ENCODE results near the gene TP53.
"Not testable (repeated sequence)": the region's sequence is repeated elsewhere in the genome, so short reads cannot be mapped to it uniquely, and the experiment has no call there.

TP53 gene

DNA sequence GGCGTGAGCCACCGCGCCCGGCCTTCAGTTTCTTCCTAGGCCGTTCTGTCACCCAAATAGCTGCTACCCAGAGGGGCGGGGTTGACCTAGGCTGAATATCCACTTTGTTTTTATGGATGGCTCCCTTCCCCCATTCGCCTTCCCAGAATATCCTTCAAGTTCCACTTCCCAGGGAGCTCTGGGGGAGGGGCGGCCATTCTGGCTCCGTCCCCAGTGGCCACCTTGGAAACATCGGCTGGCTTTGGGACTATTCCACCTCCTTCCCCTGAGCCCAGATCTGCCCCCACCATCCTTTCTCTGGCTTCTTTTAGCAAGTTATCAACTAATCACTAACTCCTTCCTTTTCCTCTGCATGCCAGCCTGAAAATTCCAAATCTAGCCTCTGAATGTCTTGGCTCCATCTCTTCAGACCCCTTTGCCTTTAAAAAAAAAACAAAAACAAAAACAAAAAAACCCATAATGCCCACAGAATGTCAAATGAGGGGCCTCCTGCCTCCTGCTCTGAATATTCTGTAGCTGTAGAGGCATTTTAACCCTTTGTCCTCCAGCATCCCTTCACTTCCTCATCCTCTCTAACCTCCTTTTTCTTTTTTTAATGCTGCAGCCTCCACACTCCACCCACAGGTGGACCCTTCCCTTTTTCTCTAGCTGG, 30.2 kb downstream of the TP53 start:
- H3K4me1 Mint-ChIP-seq (ENCODE audit: low read depth), result no peaks in the 10 kb centered on the region
- H3K4me3 Mint-ChIP-seq, result no peak overlapping the region
- H3K36me3 Mint-ChIP-seq, result no peaks in the 10 kb centered on the region
- H3K9me3 Mint-ChIP-seq (ENCODE audit: low read depth), result no peaks in the 10 kb centered on the region
- no peaks in the 10 kb centered on the region for H3K27me3 Mint-ChIP-seq
- no peak overlapping the region for H3K27ac Mint-ChIP-seq

DNA sequence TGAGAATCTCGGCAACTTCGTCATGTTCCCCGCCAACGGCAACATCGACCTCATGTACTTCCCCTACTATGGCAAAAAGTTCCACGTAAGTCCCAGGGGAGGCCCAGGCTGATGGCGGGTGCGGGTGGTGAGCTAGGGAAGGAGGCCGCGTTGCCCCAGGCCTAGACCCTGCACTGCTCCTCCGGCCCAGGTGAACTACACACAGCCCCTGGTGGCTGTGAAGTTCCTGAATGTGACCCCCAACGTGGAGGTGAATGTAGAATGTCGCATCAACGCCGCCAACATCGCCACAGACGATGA, 31.8 kb downstream of the TP53 start:
- Mint-ChIP-seq H3K4me1 (ENCODE audit: low read depth) (peaks cover 6% of the 10 kb centered on the region), H3K36me3 (no peaks in the 10 kb centered on the region), H3K27ac (no peak overlapping the region), H3K9me3 (ENCODE audit: low read depth) (no peaks in the 10 kb centered on the region), H3K4me3 (no peak overlapping the region), H3K27me3 (no peaks in the 10 kb centered on the region)

DNA sequence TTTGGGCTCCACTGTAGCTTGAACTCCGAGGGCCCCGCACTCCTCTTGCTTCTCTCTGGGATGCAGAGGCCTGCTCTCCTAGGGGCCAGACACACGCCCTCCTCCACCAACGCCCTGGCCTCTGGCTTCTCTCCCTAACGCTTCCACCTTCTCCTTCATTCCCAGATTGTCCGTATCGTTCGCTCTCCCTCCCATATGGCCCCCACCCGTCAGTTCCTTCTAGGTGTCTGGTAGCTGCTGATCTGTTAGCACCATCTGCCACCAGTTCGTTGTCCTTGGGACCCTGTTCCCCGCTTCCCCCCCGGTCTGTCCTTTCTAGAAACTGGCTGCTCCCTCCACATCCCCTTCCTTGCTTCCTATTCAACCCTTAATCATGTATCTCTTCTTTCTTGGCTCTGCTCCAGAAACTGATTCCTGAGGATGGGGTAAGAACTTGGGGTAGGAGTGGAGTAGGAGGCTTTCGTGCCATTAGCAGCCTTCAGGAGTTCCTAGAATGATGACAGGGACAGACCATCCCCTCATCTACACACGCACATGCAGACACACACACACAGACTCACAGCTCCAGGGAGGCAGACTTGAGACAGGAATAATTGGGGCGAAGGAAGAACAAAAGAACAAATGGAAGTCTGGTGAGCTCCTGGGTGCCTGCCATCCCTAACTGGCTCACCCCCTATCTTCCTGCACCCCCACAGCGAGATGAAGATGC, 32.3 kb downstream of the TP53 start:
- no peak overlapping the region for H3K4me3 Mint-ChIP-seq
- H3K36me3 Mint-ChIP-seq, result no peaks in the 10 kb centered on the region
- no peak overlapping the region for H3K27ac Mint-ChIP-seq
- H3K4me1 Mint-ChIP-seq (ENCODE audit: low read depth), result peaks cover 11% of the 10 kb centered on the region
- no peaks in the 10 kb centered on the region for H3K9me3 Mint-ChIP-seq (ENCODE audit: low read depth)
- H3K27me3 Mint-ChIP-seq, result no peaks in the 10 kb centered on the region

DNA sequence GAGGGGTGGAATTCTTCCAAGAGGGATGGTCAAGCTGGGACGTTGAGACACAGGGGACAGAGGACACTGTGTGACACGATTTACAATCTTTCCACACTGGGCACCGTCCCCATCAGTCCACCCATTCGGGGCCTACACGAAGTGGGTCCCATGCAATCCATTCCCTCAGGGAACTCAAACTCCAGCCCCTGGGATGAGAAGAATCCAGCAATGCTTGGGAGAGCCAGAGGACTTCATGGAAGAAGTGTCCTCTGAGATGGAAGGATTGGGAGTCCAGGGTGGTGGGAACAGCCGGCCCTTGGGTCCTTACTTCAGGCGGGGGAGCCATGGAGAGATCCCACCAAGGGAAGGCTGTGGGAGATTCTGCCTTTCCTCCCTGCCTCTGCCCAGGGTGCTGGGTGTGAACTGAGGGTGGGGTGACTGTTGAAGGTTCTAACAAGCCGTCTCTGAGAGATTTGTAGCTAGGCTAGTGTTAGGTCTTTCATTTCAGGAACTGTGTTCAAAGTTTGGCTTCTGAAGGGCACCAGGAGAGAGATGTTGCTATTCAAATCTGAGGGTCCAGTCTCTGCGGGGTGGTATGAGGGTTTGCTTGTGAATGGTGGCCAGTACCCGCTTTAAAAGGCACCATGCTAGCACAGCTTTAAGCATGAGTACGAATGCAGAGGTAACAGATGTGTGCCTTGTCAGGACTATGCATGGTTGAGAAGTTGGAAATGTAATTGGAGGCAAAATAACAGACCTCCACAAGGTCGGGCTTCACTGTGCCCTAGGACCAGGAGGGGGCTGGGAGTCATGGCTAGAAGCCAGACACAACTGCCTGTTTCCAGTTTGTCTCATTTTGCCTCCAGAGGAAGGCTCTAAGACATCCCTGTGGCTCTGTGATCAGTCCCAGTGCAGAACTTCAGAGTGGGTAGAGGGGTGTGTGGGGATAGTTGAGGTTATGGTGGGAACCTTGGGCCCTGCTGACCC, 34.6 kb downstream of the TP53 start:
- Mint-ChIP-seq H3K4me1 (ENCODE audit: low read depth) (peaks cover 14% of the 10 kb centered on the region), H3K36me3 (no peaks in the 10 kb centered on the region), H3K27me3 (no peaks in the 10 kb centered on the region), H3K9me3 (ENCODE audit: low read depth) (no peaks in the 10 kb centered on the region), H3K4me3 (peak overlapping the region; percentile 59), H3K27ac (no peak overlapping the region)

DNA sequence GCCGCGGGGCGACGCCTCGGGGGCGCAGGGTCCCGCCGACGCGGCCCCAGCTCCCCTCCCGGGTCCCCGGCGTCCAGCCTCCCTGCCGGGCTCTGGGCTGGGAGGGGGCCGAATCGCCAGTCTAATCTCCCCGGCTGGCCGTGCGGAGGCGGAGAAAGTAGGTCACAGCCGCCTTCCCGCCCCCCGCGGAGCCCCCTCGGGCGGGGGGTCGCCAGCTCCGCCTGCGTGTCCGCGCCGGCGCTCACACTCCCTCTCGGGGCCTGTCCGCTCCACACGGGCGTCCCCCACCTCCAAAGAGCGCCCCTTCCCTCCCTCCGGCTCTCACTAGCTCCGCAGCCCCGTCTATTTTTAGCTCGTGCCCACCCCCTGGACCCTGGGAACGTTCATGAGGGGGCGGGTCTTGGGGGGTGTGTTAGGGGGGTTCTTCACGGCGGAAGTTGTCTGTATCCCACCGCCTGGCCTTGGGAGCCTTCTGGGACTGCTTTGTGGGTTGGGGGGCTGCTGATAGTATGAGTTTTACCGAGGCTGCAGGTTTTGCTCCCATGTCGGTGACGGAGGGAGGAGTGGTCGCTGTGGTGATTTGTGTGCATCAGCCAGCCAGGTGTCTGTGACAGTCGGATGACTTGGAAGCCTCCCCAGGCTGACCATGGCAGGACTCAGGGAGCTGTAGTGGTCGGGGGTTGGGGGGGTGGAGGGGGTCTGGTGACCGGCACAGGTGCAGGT, 35.5 kb downstream of the TP53 start:
- no peaks in the 10 kb centered on the region for H3K36me3 Mint-ChIP-seq
- peak overlapping the region; percentile 85 for H3K4me3 Mint-ChIP-seq
- H3K27me3 Mint-ChIP-seq, result no peaks in the 10 kb centered on the region
- H3K27ac Mint-ChIP-seq, result no peak overlapping the region
- H3K9me3 Mint-ChIP-seq (ENCODE audit: low read depth), result no peaks in the 10 kb centered on the region
- H3K4me1 Mint-ChIP-seq (ENCODE audit: low read depth), result peaks cover 14% of the 10 kb centered on the region

DNA sequence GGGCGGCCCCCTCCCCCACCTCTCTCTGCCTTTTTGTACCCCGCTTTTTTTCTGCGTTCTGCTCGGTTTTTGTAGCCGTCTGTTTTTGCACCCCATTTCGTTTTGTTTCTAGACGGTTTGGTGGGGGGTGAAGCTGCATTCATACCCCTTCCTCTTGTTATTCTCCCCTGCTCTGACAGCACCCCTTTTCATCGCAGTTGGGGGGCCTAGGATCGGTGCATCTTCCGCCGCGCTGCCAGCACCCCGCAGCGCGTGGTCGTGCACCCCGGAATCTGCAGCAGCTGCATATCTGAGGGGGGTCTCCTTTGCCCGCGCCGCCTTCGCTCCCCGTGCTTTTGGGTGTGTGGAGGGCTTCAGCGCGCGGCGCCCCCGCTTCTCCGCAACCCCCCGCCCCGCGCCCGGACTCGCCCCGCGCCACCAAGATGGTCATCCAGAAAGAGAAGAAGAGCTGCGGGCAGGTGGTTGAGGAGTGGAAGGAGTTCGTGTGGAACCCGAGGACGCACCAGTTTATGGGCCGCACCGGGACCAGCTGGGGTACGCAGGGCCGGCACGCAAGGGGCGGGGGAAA, 36.1 kb downstream of the TP53 start:
- Mint-ChIP-seq H3K9me3 (ENCODE audit: low read depth) (no peaks in the 10 kb centered on the region), H3K4me3 (peak overlapping the region; percentile 85), H3K27me3 (peaks cover 2% of the 10 kb centered on the region), H3K4me1 (ENCODE audit: low read depth) (peaks cover 14% of the 10 kb centered on the region), H3K27ac (no peak overlapping the region), H3K36me3 (peaks cover under 1% of the 10 kb centered on the region)

DNA sequence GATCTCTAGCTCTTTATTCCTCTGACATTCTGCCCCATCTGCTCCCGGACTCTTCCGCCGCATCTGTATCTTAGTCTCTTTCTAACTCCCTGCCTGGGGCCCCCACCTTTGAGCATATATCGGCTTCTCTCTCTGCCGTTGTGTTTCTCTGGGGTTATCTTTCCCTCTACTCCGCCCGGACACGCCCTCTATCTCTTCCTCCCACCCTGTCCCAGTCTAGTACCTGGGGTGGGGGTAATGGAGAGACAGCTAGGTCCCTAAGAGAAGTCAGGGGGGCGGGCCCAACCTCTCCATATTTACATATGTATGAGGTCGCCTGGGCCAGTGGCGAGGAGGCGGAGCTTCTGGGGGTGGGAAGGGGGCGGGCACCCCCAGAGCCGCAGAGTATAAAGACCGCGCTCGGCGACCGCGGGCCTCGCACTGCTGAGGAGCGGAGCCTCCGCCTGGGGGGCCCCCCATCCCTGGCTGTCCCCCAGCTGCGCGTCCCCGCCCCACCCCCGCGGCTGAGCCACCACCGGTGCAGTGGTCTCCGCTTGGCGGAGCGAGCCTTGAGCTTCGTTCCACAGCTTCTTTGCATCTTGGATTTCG, 36.7 kb downstream of the TP53 start, which contains the start of gene ATP1B2:
TSS of gene ATP1B2 (plus strand) at position 418 of the 588 bp plus-strand sequence. CDS start 593 bp downstream, outside the sequence.
- Mint-ChIP-seq H3K4me3 (peak within 1 kb of the TSS; percentile 92), H3K27me3 (peaks cover 4% of the 10 kb centered on the region), H3K27ac (no peak within 1 kb of the TSS), H3K4me1 (ENCODE audit: low read depth) (peaks cover 14% of the 10 kb centered on the region), H3K9me3 (ENCODE audit: low read depth) (no peaks in the 10 kb centered on the region), H3K36me3 (peaks cover 2% of the 10 kb centered on the region)

DNA sequence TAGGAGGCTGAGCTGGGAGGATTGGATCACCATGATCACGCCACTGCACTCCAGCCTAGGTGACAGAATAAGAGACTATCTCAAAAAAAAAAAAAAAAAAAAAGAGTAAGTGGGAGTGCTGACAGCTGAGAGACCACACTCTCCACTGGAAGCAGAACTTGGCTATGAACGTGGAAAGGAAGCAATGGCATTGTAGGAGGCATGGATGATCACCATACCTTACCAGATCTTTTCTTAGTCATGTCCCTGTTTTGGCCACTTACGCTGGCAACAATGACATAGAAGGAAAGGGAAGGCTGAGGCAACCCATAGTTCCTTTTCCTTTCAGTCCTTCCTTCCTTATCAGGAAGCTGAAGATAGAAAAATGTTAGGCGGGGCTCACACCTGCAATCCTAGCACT, 40.3 kb downstream of the TP53 start:
- Mint-ChIP-seq H3K36me3 (peaks cover 2% of the 10 kb centered on the region), H3K27me3 (peaks cover 7% of the 10 kb centered on the region), H3K27ac (no peak overlapping the region)

DNA sequence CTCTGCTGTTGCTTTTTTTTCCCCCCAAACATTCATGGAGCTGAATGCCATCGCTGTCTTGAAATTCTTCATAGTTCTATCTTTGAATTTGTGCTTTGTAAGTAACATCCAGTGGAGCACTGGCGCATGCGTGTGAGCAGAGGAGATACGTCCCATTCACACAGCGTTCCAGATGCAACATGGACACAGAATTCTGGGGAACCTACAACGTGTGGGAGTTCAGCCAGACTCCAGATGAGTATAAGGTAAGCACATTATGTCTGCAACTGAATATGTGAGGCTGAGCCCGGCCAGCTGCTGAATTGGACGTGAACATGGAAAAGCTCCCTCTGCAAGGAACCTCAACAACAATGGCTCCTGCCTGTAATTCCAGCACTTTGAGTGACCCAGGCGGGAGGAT, 40.8 kb downstream of the TP53 start:
- Mint-ChIP-seq H3K27ac (no peak overlapping the region), H3K9me3 (ENCODE audit: low read depth) (no peaks in the 10 kb centered on the region)

More for the DNA sequence above, 40.3 kb downstream of the TP53 start:
- no peak overlapping the region for H3K4me3 Mint-ChIP-seq
- H3K4me1 Mint-ChIP-seq (ENCODE audit: low read depth), result peaks cover 14% of the 10 kb centered on the region
- no peaks in the 10 kb centered on the region for H3K9me3 Mint-ChIP-seq (ENCODE audit: low read depth)

DNA sequence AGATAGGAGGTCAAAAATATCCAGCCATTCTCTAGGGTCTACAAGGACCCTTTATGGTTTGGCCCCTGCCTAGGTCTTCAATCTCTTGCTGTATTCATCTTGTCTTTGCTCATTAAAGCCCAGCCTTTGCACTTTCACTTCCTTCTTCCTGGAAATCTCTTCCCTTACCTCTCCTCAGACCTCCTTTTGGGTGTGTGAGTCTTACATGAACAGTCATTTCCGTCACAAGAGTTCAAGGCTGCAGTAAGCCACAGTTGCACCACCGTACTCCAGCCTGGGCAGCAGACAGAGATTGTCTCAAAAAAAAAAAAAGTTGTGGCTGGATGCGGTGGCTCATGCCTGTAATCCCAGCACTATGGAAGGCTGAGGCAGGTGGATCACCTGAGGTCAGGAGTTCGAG, 42.5 kb downstream of the TP53 start:
- Mint-ChIP-seq H3K36me3 (peaks cover 2% of the 10 kb centered on the region), H3K27me3 (peaks cover 7% of the 10 kb centered on the region), H3K27ac (no peak overlapping the region), H3K9me3 (ENCODE audit: low read depth) (no peaks in the 10 kb centered on the region), H3K4me1 (ENCODE audit: low read depth) (peaks cover 4% of the 10 kb centered on the region), H3K4me3 (no peak overlapping the region)

More for the DNA sequence above, 40.8 kb downstream of the TP53 start:
- H3K4me1 Mint-ChIP-seq (ENCODE audit: low read depth), result peaks cover 18% of the 10 kb centered on the region
- peaks cover 7% of the 10 kb centered on the region for H3K27me3 Mint-ChIP-seq
- no peak overlapping the region for H3K4me3 Mint-ChIP-seq
- peaks cover 2% of the 10 kb centered on the region for H3K36me3 Mint-ChIP-seq

DNA sequence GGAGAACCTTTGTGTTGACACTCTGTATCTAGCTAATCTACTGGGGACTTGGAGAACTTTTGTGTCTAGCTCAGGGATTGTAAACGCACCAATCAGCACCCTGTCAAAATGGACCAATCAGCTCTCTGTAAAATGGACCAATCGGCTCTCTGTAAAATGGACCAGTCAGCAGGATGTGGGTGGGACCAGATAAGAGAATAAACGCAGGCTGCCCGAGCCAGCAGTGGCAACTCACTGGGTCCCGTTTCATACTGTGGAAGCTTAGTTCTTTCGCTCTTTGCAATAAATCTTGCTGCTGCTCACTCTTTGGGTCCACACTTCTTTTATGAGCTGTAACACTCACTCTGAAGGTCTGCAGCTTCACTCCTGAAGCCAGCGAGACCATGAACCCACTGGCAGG, 45.7 kb downstream of the TP53 start:
- H3K27ac Mint-ChIP-seq; H3K36me3 Mint-ChIP-seq; H3K27me3 Mint-ChIP-seq; H3K4me1 Mint-ChIP-seq (ENCODE audit: low read depth); H3K9me3 Mint-ChIP-seq (ENCODE audit: low read depth): not testable (repeated sequence)
- H3K4me3 Mint-ChIP-seq, result peak overlapping the region; percentile 42

DNA sequence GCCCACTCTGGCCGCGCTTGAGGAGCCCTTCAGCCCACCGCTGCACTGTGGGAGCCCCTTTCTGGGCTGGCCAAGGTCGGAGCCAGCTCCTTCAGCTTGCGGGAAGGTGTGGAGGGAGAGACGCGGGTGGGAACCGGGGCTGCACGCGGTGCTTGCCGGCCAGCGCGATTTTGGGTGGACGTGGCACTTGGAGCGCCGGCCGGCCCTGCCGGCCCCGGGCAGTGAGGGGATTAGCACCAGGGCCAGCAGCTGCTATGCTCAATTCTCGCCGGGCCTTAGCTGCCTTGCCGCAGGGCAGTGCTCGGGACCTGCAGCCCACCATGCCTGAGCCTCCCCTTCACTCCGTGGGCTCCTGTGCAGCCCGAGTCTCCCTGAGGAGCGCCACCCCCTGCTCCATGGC, 46.5 kb downstream of the TP53 start:
- Mint-ChIP-seq H3K27ac (no peak overlapping the region), H3K4me3 (no peak overlapping the region), H3K9me3 (ENCODE audit: low read depth) (no peaks in the 10 kb centered on the region), H3K27me3 (peaks cover 3% of the 10 kb centered on the region), H3K36me3 (no peaks in the 10 kb centered on the region), H3K4me1 (ENCODE audit: low read depth) (peaks cover 4% of the 10 kb centered on the region)

DNA sequence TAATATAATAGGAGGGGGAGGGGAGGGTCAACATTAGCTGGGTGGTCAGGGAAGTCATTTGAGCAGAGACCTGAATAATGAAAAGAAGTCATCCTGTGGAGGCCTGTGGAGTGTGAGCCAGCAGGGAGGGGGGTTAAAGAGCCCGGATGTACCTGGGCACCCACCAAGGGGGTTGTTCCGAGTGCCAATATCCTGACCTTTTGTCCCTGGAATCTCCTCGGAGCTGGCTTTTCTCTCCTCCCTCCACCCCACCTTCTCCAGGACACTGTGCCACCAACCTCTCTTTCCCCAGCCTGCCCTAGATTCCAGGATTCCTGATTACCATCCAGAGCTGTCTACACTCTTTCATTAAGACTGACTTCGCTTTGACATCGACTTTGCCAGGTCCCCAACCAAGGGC, 51.1 kb downstream of the TP53 start:
- H3K4me3 Mint-ChIP-seq, result no peak overlapping the region
- H3K27me3 Mint-ChIP-seq, result no peaks in the 10 kb centered on the region
- no peaks in the 10 kb centered on the region for H3K4me1 Mint-ChIP-seq (ENCODE audit: low read depth)
- H3K36me3 Mint-ChIP-seq, result no peaks in the 10 kb centered on the region
- H3K9me3 Mint-ChIP-seq (ENCODE audit: low read depth), result no peaks in the 10 kb centered on the region
- H3K27ac Mint-ChIP-seq, result no peak overlapping the region

DNA sequence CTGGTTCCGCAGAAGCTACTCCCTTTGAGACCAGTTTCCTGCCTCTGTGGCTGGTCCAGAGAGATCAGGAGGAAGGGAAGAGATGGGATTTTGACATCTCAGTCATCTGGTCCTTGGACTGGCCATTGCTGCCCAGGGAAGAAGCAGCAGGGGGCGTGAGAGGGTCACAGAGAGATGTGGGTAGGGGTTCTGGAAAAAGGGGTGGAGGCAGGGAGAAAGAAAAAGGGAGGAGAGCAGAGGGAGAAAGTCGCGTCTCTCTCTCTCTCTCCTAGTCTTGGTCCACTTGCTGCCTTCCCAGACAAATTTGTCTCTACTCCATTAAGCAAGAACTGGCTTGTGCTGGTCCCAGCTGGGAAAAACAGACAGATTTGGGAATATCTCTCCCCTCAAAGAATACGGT, 52.9 kb downstream of the TP53 start:
- no peaks in the 10 kb centered on the region for H3K27me3 Mint-ChIP-seq
- no peak overlapping the region for H3K27ac Mint-ChIP-seq
- no peak overlapping the region for H3K4me3 Mint-ChIP-seq
- no peaks in the 10 kb centered on the region for H3K4me1 Mint-ChIP-seq (ENCODE audit: low read depth)
- no peaks in the 10 kb centered on the region for H3K36me3 Mint-ChIP-seq
- H3K9me3 Mint-ChIP-seq (ENCODE audit: low read depth), result no peaks in the 10 kb centered on the region

All from activated naive CD8-positive, alpha-beta T cell (primary cell).